NOMO-1 treated with dmso at 0.1 percent for 144 hours (cell line): ENCODE measurements around the gene FXYD7.
A peak's percentile ranks its signal among the peaks of the same experiment; 100 is the strongest.

Experiments used
- DNase-seq: peaks from one replicate; lab custom pipeline; 2025; ENCODE audit not compliant: unreplicated experiment; lab: John Stamatoyannopoulos, UW

Gene FXYD7

GRCh38 chr19:35162471-35163326 is 19.6 kb downstream of the FXYD7 start:
- DNase-seq, result no peak

- no peak for DNase-seq
Measured at GRCh38 chr19:35164418-35164817, 21.4 kb downstream of the FXYD7 start.

GRCh38 chr19:35165200-35166058 is 22.4 kb downstream of the FXYD7 start:
- DNase-seq, result no peak

- DNase-seq, result no peak
Measured at GRCh38 chr19:35166100-35167063, 23.3 kb downstream of the FXYD7 start.

- peak; percentile 33 for DNase-seq
Measured at GRCh38 chr19:35167251-35168119, 24.4 kb downstream of the FXYD7 start.

- DNase-seq, result no peak
Measured at GRCh38 chr19:35168196-35168595, 25.1 kb downstream of the FXYD7 start.

- DNase-seq, result no peak
Measured at GRCh38 chr19:35169221-35169995, 26.4 kb downstream of the FXYD7 start.

GRCh38 chr19:35170359-35171061 is 27.5 kb downstream of the FXYD7 start:
- no peak for DNase-seq

- no peak for DNase-seq
Measured at GRCh38 chr19:35171730-35172129, 28.7 kb downstream of the FXYD7 start.

GRCh38 chr19:35174226-35174625 is 31.2 kb downstream of the FXYD7 start:
- no peak for DNase-seq

GRCh38 chr19:35176181-35176570 is 33.1 kb downstream of the FXYD7 start:
- no peak for DNase-seq

- no peak for DNase-seq
Measured at GRCh38 chr19:35177377-35178274, 34.6 kb downstream of the FXYD7 start.

GRCh38 chr19:35178701-35179100 is 35.6 kb downstream of the FXYD7 start:
- DNase-seq, result no peak

GRCh38 chr19:35179830-35180229 is 36.8 kb downstream of the FXYD7 start:
- DNase-seq, result no peak

- DNase-seq, result no peak
Measured at GRCh38 chr19:35181387-35181786, 38.3 kb downstream of the FXYD7 start.

GRCh38 chr19:35184267-35184666 is 41.2 kb downstream of the FXYD7 start:
- DNase-seq, result no peak

- DNase-seq, result no peak
Measured at GRCh38 chr19:35184884-35185283, 41.8 kb downstream of the FXYD7 start.
